WI38 (cell line): ENCODE measurements around the gene IRX1.

Source experiments
- H3K4me3 ChIP-seq: 2 replicates; pipeline ENCODE4 v1.5.1; 2011; ENCODE audit warnings: low read depth, mild to moderate bottlenecking, control low read depth, low read length
- TF ChIP-seq, protein P1 (sequence below): IDR thresholded peaks from 2 replicates; pipeline ENCODE4 v1.5.1; 2012; ENCODE audit warnings: low read depth, mild to moderate bottlenecking, control low read depth, low read length

The IRX1 gene

DNA sequence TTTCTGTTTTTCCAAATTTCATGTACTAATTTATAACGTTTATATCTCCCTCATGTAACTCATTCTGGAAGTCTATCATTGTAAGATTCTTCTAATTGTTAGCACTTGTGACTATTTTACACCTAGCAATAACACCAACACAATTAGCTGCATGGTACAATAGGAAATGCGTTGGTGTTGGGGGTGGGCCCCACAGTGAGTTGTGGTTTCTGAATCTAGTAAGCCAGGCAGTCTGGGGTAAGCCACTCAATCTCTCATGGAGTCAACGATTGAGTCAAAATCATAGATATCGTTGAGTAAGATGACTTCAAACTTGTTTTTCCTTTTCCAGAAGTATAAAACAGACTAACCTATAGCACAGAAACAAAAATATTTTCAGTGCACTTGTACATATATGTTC is 30.0 kb downstream of the IRX1 start:
- H3K4me3 ChIP-seq, result no peak overlapping the region
- TF ChIP-seq, protein P1, sequence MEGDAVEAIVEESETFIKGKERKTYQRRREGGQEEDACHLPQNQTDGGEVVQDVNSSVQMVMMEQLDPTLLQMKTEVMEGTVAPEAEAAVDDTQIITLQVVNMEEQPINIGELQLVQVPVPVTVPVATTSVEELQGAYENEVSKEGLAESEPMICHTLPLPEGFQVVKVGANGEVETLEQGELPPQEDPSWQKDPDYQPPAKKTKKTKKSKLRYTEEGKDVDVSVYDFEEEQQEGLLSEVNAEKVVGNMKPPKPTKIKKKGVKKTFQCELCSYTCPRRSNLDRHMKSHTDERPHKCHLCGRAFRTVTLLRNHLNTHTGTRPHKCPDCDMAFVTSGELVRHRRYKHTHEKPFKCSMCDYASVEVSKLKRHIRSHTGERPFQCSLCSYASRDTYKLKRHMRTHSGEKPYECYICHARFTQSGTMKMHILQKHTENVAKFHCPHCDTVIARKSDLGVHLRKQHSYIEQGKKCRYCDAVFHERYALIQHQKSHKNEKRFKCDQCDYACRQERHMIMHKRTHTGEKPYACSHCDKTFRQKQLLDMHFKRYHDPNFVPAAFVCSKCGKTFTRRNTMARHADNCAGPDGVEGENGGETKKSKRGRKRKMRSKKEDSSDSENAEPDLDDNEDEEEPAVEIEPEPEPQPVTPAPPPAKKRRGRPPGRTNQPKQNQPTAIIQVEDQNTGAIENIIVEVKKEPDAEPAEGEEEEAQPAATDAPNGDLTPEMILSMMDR, result no peak

DNA sequence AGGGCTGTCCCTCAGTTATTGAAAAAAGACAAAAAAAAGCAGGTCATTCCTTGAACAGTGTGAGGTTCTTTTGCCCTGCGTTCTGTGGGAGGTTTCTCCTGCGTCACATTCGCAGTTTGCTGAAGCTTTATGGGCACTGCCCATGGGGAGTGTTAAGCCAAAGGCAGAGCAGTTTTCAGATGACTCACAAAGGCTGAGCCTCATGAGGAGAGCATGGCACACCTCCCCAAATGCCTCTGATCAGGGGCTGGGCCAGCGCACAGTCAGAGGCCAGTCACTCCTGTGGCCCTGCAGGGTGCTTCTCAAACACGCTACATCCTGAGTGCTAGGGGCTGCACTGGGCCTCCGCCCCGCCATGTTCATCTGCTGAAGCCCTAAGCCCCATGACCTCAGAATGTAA is 38.4 kb downstream of the IRX1 start:
- H3K4me3 ChIP-seq, result no peak overlapping the region
- TF ChIP-seq, protein P1, result no peak

DNA sequence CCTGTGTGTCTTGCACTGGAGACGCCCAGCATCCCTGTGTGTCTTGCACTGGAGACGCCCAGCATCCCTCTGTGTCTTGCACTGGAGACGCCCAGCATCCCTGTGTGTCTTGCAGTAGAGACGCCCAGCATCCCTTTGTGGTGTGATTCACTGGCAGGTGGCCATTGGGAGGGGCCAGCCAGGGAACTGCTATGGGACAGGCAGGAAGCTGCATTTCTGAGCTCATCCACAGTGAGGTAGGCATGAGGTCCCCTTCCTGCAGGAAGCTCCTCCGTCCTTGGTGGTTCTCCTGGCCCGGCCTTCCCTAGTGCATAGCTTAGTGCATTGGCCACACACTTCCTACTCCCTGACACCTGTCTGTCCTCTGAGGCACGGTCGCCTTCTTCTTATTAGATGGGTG is 43.5 kb downstream of the IRX1 start:
- TF ChIP-seq, protein P1, result no peak

DNA sequence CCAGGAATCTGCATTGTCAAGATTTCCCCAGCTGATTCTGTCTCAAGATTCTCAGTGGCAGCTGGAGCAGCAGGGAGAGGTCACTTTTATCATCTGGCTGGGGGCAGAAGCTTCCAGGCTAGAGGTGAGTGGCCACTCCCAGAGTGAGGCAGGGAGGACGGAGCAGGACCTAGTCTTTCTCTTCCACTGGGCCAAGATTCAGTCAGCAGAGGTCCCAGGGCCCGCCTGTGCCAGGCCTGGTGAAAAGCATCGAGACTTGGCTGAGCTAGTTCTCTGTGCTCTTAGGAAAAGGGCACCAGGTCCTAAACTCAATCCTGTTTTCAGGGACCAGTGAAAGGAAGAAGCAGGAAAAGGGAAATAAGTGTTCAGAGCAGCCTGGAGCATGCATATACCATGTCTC is 46.6 kb downstream of the IRX1 start:
- TF ChIP-seq, protein P1, result no peak

More for the DNA sequence above, 43.5 kb downstream of the IRX1 start:
- no peak overlapping the region for H3K4me3 ChIP-seq

DNA sequence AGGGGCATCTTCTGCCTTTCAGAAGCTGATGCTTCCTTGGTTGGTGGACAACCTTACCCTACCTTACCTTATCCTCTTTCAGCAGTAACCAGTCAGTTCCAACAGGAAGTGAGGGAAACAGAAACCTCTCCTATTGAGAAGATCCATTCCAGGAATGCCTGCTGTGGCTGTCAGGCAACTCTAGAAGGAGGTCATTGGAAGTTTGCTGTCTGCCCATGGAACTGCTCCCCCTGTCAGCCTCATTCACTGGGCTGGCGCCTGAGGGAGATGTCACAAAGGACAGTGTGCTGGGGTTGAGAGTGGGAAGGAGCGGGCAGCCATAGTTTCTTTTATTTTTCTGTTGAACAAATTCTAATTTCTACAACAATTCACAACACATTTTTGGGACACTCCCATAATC is 54.7 kb downstream of the IRX1 start:
- no peak overlapping the region for H3K4me3 ChIP-seq

More for the DNA sequence above, 46.6 kb downstream of the IRX1 start:
- H3K4me3 ChIP-seq, result no peak overlapping the region

DNA sequence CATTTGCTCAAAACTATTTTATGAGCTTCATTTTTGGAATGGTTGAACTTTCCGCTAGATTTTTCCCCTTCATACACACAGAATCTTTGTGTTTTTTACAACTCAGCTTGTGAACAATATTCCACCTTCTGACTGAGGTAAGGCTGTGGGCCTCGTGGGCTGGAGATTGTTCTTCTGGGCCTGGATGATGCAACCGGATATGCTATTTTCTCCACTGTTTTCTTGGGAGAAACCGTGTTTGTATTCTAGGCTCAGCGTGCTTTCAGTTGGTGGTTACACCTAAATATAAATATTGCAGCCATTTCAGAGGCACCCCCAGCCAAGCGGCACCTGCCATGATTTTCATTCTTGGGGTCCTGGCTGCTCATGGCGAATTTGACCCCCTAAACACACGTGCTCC is 55.2 kb downstream of the IRX1 start:
- TF ChIP-seq, protein P1, result no peak

More for the DNA sequence above, 54.7 kb downstream of the IRX1 start:
- TF ChIP-seq, protein P1, result no peak

More for the DNA sequence above, 55.2 kb downstream of the IRX1 start:
- H3K4me3 ChIP-seq, result no peak overlapping the region
